AG09319 (cell line): ENCODE results near the gene RHPN2.
"Not testable (repeated sequence)": the region's sequence is repeated elsewhere in the genome, so short reads cannot be mapped to it uniquely, and the experiment has no call there.

ENCODE experiments used
- DNase-seq: peaks from one replicate; pipeline ENCODE4 v3.0.0-alpha.2; 2010; ENCODE audit warnings: low read depth; ENCODE audit errors: extremely low read depth
- CTCF ChIP-seq: IDR thresholded peaks from 2 replicates; pipeline ENCODE4 v1.5.1; 2011; ENCODE audit warnings: low read depth, mild to moderate bottlenecking, inconsistent platforms, low read length, moderate library complexity

The RHPN2 gene

GRCh38 chr19:33024398-33024797 lies 40.3 kb downstream of the RHPN2 start:
- no peak for TF ChIP-seq CTCF
- no peak for DNase-seq

GRCh38 chr19:33022472-33023116 lies 42.1 kb downstream of the RHPN2 start:
- no peak for TF ChIP-seq CTCF
- DNase-seq: no peak

- not testable (repeated sequence) for DNase-seq
These were observed 53.8 kb downstream of the RHPN2 start for GRCh38 chr19:33010891-33011290.

- no peak for TF ChIP-seq CTCF
- DNase-seq: no peak
These were observed 56.0 kb downstream of the RHPN2 start for GRCh38 chr19:33008738-33009137.

- no peak for DNase-seq
- TF ChIP-seq CTCF: no peak
These were observed 59.2 kb downstream of the RHPN2 start for GRCh38 chr19:33005440-33005839.

GRCh38 chr19:33003424-33004024 lies 61.2 kb downstream of the RHPN2 start:
- not testable (repeated sequence) for DNase-seq

GRCh38 chr19:33002126-33002865 lies 62.4 kb downstream of the RHPN2 start:
- not testable (repeated sequence) for DNase-seq

- TF ChIP-seq CTCF: no peak
These were observed 63.8 kb downstream of the RHPN2 start for GRCh38 chr19:33000910-33001309.

GRCh38 chr19:33000510-33000909 lies 64.2 kb downstream of the RHPN2 start:
- DNase-seq: no peak
- TF ChIP-seq CTCF: no peak

More at GRCh38 chr19:33000910-33001309, 63.8 kb downstream of the RHPN2 start:
- DNase-seq: no peak
